NCI-H1417 (cell line): Measurements from ENCODE around the gene DCLK2.
"Not testable (repeated sequence)": the region's sequence is repeated elsewhere in the genome, so short reads cannot be mapped to it uniquely, and the experiment has no call there.

ENCODE experiments used
- DNase-seq, 3 experiments: peaks; one replicate each; lab custom pipeline; 2025; lab: John Stamatoyannopoulos, UW

DCLK2 gene

GRCh38 chr4:150150629-150151062 lies 72.4 kb downstream of the DCLK2 start:
- DNase-seq, result peak in 2 of 3 experiments; percentile 62 to 93

- no peak for DNase-seq
These were observed 74.5 kb downstream of the DCLK2 start for GRCh38 chr4:150152766-150153165.

GRCh38 chr4:150155391-150155790 lies 77.1 kb downstream of the DCLK2 start:
- DNase-seq, result peak in 2 of 3 experiments; percentile 23 to 67

DNA sequence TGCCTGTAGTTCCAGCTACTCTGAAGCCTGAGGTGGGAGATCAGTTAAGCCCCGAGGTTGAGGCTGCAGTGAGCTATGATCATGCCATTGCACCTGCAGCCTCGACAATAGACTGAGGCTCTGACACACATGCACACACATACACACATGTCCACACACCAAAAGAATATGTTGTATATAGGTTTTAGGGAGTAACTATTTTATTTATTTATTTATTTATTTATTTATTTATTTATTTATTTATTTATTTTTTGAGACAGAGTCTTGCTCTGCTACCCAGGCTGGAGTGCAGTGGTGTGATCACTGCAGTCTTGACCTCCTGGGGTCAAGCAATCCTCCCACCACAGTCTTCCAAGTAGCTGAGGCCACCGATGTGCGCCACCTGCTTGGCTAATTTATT lies 78.3 kb downstream of the DCLK2 start:
- no peak for DNase-seq

DNA sequence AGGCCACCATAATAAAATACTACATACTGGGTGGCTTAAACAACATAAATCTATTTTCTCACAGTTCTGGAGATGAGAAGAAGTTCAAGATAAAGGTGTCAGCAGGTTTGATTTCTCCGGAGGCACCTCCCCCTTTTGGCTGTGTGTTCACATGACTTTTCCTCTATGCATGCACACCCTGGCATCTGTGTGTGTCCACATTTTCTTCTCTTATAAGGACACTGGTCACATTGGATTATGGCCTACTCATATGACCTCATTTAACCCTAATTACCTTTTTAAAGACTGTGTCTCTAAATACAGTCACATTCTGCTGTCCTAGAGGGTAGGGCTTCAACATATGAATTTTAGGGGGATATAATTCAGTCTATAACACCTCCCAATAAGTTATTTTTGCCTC lies 79.8 kb downstream of the DCLK2 start:
- no peak for DNase-seq

DNA sequence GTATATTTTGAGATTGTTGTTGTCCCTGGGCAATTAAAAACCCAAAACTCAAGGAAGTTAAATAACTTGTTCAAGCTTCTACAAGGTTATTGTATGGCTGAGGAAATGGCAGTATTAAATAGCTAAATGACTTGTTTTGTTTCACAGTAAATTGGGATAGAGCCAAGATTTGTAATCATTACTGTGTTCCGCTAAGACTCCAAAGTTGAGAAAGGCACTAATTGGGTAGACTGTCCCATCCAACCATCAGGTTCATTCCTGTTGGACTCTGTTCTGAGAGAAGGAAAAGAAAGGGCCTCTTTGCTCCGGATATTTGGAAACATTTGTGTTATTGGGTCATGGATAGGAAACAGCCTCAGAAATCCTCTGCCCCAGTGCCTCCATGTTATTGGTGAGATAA lies 82.2 kb downstream of the DCLK2 start:
- DNase-seq, result no peak

DNA sequence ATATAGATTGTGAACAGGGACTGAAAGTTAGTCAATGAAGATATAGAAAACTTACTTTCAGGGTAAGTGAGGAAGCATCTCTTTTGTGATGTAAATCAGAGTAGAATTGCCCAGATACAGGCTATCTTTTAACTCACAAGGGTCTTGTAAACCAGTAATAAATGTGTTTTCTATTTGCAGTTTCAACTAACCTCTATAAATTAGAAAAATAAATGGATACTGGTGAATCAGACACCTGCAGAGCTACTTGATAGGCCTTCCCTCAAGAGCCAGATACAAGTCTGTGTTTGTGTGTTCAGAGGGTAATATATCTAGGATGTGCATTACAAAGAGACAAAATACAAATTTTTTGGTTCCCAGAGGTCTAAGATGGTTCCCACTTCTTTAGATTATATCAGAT lies 82.9 kb downstream of the DCLK2 start:
- no peak for DNase-seq

DNA sequence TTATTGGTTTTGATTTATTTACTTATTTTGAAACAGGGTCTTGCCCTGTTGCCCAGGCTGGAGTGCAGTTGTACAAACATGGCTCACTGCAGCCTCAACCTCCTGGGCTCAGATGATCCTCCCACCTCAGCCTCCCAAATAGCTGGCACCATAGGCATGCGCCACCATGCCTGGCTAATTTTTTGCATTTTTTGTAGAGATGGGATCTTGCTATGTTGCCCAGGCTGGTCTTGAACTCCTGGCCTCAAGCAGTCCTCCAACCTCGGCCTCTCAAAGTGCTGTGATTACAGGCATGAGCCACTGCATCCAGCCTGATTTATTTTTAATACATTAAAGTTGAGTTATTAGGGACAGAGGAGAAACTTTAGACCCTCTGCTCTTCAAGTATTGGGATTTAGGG lies 83.8 kb downstream of the DCLK2 start:
- DNase-seq, result not testable (repeated sequence)

DNA sequence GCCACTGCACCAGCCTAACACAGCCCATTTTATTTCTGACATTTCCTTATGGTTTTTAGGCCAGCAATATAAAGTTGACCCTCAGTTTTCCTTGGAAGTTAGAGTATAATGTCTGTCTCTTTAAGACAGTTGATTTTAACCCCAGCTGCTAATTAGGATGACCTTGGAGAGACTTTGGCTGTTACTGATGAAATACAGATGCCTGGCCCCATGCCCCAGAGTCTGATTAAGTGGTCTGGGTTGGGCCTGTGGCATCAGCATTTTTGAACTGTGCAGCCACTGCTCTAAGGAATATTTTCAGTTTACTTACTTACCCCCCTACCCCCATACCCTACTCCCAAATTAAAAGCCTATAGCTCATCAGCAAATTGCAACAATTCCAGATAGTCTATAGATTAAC lies 85.8 kb downstream of the DCLK2 start:
- DNase-seq, result no peak

DNA sequence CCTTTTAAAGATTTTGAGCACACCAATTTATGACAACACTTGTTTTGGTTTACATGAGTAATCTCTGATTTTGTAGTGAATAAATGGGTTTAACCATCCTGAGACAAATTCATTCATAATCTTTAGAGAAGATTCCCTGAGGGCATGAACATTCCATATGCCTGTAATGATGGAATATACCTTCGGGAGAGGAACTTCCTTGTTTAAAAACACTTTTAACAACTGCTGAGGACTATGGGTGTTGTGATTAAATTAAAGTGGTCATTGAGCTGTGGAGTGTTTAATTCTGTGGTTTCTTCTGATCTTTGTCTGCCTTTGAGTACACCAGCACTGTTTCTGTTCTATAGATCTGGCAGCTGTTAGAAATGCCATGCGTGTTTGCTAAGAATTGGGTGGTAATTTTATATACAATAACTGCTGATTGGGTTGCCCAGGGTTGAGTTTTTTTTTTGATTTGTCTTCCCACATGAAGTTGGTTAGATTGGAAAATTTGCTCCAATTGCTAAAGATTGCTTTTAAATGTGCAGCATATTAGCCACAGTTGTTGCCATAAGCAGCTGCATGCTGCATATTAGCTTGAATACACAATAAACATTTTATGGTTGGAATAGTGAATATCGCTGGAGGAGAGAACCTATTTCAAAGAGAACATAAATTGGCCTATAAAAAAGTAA lies 86.8 kb downstream of the DCLK2 start:
- peak in 2 of 3 experiments; percentile 66 to 78 for DNase-seq

DNA sequence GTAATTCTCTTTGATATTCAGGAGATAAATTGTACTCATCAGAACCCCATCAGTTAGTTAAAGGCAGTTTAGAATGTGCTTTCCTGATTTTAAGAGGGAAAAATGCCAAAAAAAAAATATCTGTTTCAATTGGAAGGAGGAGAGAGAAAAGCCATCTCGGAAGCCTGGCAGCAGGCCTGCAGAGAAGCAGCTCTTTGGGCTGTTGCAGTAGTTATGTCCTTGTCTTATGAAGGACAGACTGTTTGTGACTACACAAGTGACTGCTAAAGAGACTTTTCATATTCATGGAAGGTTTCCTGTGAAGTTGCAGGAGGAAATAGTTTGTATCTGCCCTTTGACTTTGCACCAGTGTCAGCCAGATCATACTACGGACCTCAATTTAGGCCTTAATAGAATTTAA lies 88.8 kb downstream of the DCLK2 start:
- DNase-seq, result no peak

DNA sequence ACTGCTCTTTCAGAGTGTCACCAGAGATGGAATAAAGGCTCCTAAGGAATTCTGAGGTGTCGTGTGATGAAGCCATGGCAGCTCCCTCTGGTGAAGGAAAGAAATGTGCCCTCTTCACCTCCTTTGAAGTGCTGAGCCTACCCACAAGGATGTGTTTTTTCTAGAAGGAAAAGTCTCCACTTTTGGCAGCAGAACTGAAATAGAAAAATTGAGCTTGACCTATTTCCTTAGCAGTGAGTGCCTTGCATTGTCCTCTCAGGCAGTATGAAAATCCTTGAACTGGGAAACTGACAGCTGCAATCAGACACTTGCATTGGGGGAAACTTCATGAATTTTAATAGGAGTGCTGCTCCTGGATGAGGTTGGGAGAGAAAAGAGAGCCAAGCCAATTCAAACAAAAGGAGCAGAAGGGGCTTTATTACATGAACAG lies 95.2 kb downstream of the DCLK2 start:
- DNase-seq, result peak in 1 of 3 experiments; percentile 36

DNA sequence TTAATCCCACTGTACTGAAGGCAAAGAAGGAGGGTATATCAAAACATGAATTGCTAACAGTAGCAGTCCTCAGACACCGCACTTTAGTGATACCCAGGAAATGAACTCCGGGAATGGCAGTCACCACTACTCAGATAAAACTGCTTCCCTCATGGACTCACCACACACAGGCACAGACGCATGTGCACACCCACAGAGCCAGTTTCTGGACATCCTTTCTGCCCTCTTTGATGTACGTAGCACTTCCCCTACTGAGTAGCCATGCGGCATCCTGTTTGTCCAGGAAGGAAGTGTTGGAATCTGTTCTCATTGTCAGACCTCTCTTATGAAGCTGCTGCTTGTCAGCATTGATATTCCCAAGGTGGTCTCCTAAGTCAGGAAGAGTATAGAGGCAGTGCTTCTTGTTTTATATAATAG lies 95.7 kb downstream of the DCLK2 start:
- DNase-seq, result no peak

DNA sequence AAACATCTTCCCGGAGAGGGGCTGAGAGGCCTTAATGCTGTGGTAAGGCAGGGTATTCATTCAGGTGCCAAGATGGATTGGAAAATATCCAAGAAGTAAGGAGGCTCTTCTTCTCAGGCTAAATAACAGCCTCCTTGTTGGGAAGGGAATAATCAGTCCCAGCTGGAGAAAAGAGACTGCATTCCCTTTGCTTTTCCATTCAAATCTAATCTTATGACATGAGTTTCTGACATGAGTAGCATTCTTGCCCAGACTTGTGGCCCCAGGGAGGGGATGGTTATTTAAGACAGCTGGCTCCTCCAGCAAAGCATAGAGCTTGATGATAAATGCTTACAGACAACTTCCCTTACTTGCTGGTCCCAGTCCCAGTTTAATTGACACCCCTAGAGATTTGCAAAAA lies 98.3 kb downstream of the DCLK2 start:
- DNase-seq, result peak in 1 of 3 experiments; percentile 17

- DNase-seq, result no peak
These were observed 99.9 kb downstream of the DCLK2 start for GRCh38 chr4:150178161-150178560.

DNA sequence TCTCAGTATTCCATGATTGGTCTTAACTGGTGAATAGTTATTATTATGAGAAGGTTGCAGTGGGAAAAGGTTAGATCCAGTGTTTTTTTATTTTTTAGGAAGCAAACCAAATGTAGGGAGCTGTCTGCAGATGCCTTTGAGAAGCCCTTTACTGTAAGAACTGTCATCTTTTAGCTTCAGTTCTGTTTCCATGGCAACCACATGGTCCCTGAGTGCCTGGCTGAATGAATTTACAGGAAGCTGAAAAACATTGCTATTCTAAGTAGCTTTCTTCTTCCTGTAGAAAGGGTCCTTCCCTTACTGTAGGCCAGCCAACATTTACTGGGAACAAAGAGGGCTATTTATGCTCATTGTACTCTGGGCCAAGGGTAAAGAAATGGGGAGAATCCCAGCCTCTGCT lies 103.3 kb downstream of the DCLK2 start:
- DNase-seq, result peak in 2 of 3 experiments; percentile 2 to 59

- no peak for DNase-seq
These were observed 104.5 kb downstream of the DCLK2 start for GRCh38 chr4:150182794-150183193.

- not testable (repeated sequence) for DNase-seq
These were observed 106.8 kb downstream of the DCLK2 start for GRCh38 chr4:150185033-150185432.

DNA sequence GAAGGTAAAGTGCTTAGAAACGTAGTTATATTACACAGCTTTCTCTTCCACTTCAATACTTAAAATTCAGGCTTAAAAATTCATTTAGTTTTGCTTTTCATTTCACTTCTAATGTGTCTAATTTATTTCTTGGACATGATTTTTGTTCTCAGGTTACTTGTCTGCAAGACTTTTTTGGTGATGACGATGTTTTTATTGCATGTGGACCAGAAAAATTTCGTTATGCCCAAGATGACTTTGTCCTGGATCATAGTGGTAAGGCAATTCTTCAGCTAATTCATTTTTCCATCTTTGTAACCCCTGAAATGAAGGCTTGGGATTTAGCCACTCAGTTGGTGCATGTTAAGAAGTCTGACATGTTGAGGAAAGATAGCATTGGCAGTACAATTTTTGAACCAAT lies 114.7 kb downstream of the DCLK2 start:
- no peak for DNase-seq

GRCh38 chr4:150197256-150197655 lies 119.0 kb downstream of the DCLK2 start:
- not testable (repeated sequence) for DNase-seq

- no peak for DNase-seq
These were observed 120.8 kb downstream of the DCLK2 start for GRCh38 chr4:150199056-150199455.

GRCh38 chr4:150205016-150205415 lies 126.8 kb downstream of the DCLK2 start:
- DNase-seq, result no peak

GRCh38 chr4:150206265-150206664 lies 128.0 kb downstream of the DCLK2 start:
- DNase-seq, result no peak

DNA sequence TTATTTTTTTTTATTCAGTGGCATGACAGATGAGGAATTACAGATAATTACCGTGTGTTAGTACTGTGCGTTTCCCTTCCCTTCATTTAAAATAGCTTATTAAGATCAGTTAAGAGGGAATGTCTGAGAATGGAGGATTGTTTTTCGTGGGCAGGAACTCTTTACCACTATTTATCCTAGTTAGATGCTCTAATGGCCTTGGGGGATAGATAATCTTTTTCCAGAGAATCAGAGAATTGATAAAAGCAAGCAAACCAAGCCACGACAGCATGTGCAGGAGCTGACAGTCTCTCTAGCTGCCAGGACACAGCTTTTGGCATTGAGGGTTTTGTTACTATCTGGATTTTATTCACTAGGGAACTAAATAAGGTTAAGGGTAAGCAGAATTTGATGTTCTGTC lies 128.7 kb downstream of the DCLK2 start:
- DNase-seq, result peak in 1 of 3 experiments; percentile 44
